Stomach (tissue), 9 donors: ENCODE data around the gene CSF1. TPM values are rescaled to one million over a fixed set of nuclear protein-coding genes. Genes with fewer than 3 reads are reported as not detected.
A peak's percentile ranks its signal among the peaks of the same experiment; 100 is the strongest.

Source experiments
- DNase-seq, 2 donors: peaks; one replicate each; pipeline versions ENCODE4 v3.0.0 to v3.0.0-alpha.2; 2013 to 2019
- H3K27ac ChIP-seq, 5 donors: fragments of 200-600 bp in 4 of 5; sonication (generic) in 4 of 5; one replicate each; pipeline ENCODE4 v1.5.1; 2013 to 2019; ENCODE audit warnings: mild to moderate bottlenecking in 1 of 5, moderate library complexity in 1 of 5
- H3K27me3 ChIP-seq, 3 donors: fragments of 200-600 bp; sonication (generic); one replicate each; pipeline ENCODE4 v1.5.1; 2017 to 2019; ENCODE audit warnings: mixed run types in 1 of 3
- H3K36me3 ChIP-seq, 4 donors: fragments of 200-600 bp; sonication (generic); 1 replicate in 3 of 4; 2 replicates in 1 of 4; pipeline ENCODE4 v1.5.1; 2016 to 2019
- H3K4me1 ChIP-seq, 4 donors: fragments of 200-600 bp; sonication (generic); one replicate each; pipeline ENCODE4 v1.5.1; 2016 to 2019
- H3K4me3 ChIP-seq, 4 donors: fragments of 200-600 bp; sonication (generic) in 3 of 4; one replicate each; pipeline ENCODE4 v1.5.1; 2016 to 2019; ENCODE audit warnings: mild to moderate bottlenecking in 1 of 4
- H3K9me3 ChIP-seq, 4 donors: fragments of 200-600 bp; sonication (generic); one replicate each; pipeline ENCODE4 v1.5.1; 2016 to 2019
- CTCF ChIP-seq, 7 experiments: fragments of 450-650 bp in 4 of 7; fragments of 200-600 bp in 3 of 7; sonication (generic) in 3 of 7; IDR thresholded peaks; one replicate each; pipeline ENCODE4 v1.5.1; 2016 to 2019; ENCODE audit warnings: antibody characterized with exemption in 7 of 7, control low read depth in 2 of 7, mild to moderate bottlenecking in 1 of 7
- EP300 ChIP-seq: sonication (generic); formaldehyde crosslinking; IDR thresholded peaks from one replicate; pipeline ENCODE4 v1.6.1; 2017; ENCODE audit warnings: antibody characterized with exemption
- POLR2A ChIP-seq, 4 donors: fragments of 450-650 bp; IDR thresholded peaks; one replicate each; pipeline ENCODE4 v1.6.1; 2016; ENCODE audit warnings: antibody characterized with exemption in 4 of 4, control low read depth in 2 of 4, mild to moderate bottlenecking in 1 of 4, moderate library complexity in 1 of 4
- POLR2AphosphoS5 ChIP-seq, 3 donors: sonication (generic); formaldehyde crosslinking; IDR thresholded peaks; one replicate each; pipeline ENCODE4 v1.6.1; 2016; ENCODE audit warnings: antibody characterized with exemption in 3 of 3
- WGBS, 5 donors: extraction: QIAGEN DNeasy Blood & Tissue Kit in 3 of 5; methylation state at CpG; one replicate each; pipeline versions ENCODE4 v1.1.5 to v1.1.7; 2013 to 2018; 5-methylcytosine and 5-hydroxymethylcytosine counted together
- intact Hi-C: fragments of 100-400 bp; cut with DNase I; formaldehyde crosslinking; loops from one replicate; pipeline ENCODE4 v1.15.1; 2023; ENCODE audit warnings: low total_unique reads
- polyA plus RNA-seq, 3 donors: library from polyadenylated mRNA; stranded (reverse); fragments of 200-250 nt; gene quantifications; one replicate each; pipeline ENCODE4 v1.2.3, GENCODE V29; 2013
- total RNA-seq, 5 donors: library from RNA; depleted of rRNA; stranded (reverse); fragments of >200 nt; gene quantifications; one replicate each; pipeline versions ENCODE4 v1.1.0 to v1.2.3, GENCODE V29; 2014 to 2016
- donor health status: healthy with polysubstance abuse.
- donor health status: Bipolar disorder and iron deficiency.
- donor health status: healthy.

CSF1 gene
- total and polyA plus RNA-seq, 8 donors: 6.6 to 82.3 (median 11.9) TPM

DNA sequence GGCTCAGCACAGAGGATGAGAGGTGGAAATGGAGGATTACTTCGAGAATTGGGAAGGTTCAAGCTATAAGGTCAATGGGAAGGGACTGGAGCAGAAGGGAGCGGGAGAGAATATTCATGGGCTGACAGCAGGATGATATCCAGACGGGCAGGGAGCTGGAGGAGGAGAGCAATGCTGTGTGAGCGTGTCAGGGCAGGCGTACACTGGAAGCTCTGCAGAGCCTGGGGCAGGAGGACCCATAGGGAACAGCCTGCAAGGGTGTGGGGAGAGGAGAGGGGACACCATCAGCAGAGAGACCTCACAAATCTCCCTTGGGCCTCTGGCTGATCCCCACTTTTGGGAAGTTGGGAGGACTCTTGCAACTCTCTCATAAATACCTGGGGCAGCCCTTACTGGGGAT is 13.7 kb downstream of the CSF1 start:
- peaks cover 77 to 98% (median 92%) of the 10 kb centered on the region in 4 donors for H3K36me3 ChIP-seq
- H3K4me3 ChIP-seq: no peak overlapping the region
- 76 to 91% (median 87%) methylated on average over 5 of the region's 5 CpGs for WGBS, 5 donors
- intact Hi-C loops: no loop called here
- peaks cover 28 to 62% (median 33%) of the 10 kb centered on the region in 4 donors for H3K4me1 ChIP-seq
- TF ChIP-seq EP300: no peak
- no peak for TF ChIP-seq POLR2AphosphoS5 (IDR thresholded peaks at IDR 0.05)
- no peak for TF ChIP-seq CTCF (IDR thresholded peaks at IDR 0.05)
- no peak for TF ChIP-seq POLR2A (IDR thresholded peaks at IDR 0.05)
- DNase-seq: no peak
- H3K27me3 ChIP-seq: no peaks in the 10 kb centered on the region
- H3K27ac ChIP-seq: peak overlapping the region in 3 of 5 donors; percentile 5 to 87 (median 81)
- no peaks in the 10 kb centered on the region for H3K9me3 ChIP-seq

- intact Hi-C loops: loop anchor here (5.0 kb wide), 1 partner anchor 57 kb away; the partner anchor contains the start of gene AHCYL1
- peak overlapping the region in 4 of 5 donors; percentile 66 to 87 (median 83) for H3K27ac ChIP-seq
These were observed 14.7 kb downstream of the CSF1 start for GRCh38 chr1:109925159-109925990.

GRCh38 chr1:109926662-109927300 is 16.1 kb downstream of the CSF1 start:
- peak in 1 of 2 donors; percentile 25 for DNase-seq
- H3K9me3 ChIP-seq: no peaks in the 10 kb centered on the region
- no peak overlapping the region for H3K4me3 ChIP-seq
- H3K4me1 ChIP-seq: peaks cover 48 to 86% (median 56%) of the 10 kb centered on the region in 4 donors
- intact Hi-C loops: loop anchor here (5.0 kb wide), 1 partner anchor 56 kb away; the partner anchor contains the start of gene AHCYL1
- no peak for TF ChIP-seq CTCF (IDR thresholded peaks at IDR 0.05)
- no peak for TF ChIP-seq POLR2AphosphoS5 (IDR thresholded peaks at IDR 0.05)
- no peak for TF ChIP-seq POLR2A (IDR thresholded peaks at IDR 0.05)
- TF ChIP-seq EP300: no peak
- 76 to 89% (median 87%) methylated on average over 2 of the region's 2 CpGs for WGBS, 5 donors
- peak overlapping the region; percentile 47 to 87 (median 81) for H3K27ac ChIP-seq
- H3K27me3 ChIP-seq: no peaks in the 10 kb centered on the region
- peaks cover 64 to 86% (median 77%) of the 10 kb centered on the region in 4 donors for H3K36me3 ChIP-seq

More at GRCh38 chr1:109925159-109925990, 14.7 kb downstream of the CSF1 start:
- TF ChIP-seq POLR2A (IDR thresholded peaks at IDR 0.05): no peak
- Histone ChIP-seq H3K27me3 (no peaks in the 10 kb centered on the region), H3K4me3 (no peak overlapping the region), H3K9me3 (no peaks in the 10 kb centered on the region), H3K4me1 (peaks cover 36 to 72% (median 43%) of the 10 kb centered on the region in 4 donors), H3K36me3 (peaks cover 76 to 98% (median 91%) of the 10 kb centered on the region in 4 donors)
- 85 to 93% (median 90%) methylated on average over 8 of the region's 8 CpGs for WGBS, 5 donors
- no peak for DNase-seq

GRCh38 chr1:109927356-109927755 is 16.7 kb downstream of the CSF1 start:
- Histone ChIP-seq H3K27ac (peak overlapping the region; percentile 47 to 87 (median 81)), H3K4me3 (no peak overlapping the region), H3K27me3 (no peaks in the 10 kb centered on the region), H3K36me3 (peaks cover 58 to 80% (median 71%) of the 10 kb centered on the region in 4 donors), H3K4me1 (peaks cover 48 to 88% (median 57%) of the 10 kb centered on the region in 4 donors), H3K9me3 (no peaks in the 10 kb centered on the region)
- WGBS, 5 donors: 75 to 93% (median 81%) methylated on average over 6 to 7 of the region's 7 CpGs
- TF ChIP-seq CTCF (IDR thresholded peaks at IDR 0.05): no peak
- no peak for TF ChIP-seq EP300
- no peak for TF ChIP-seq POLR2A (IDR thresholded peaks at IDR 0.05)
- no peak for TF ChIP-seq POLR2AphosphoS5 (IDR thresholded peaks at IDR 0.05)
- no peak for DNase-seq
- intact Hi-C loops: loop anchor here (5.0 kb wide), 1 partner anchor 55 kb away; the partner anchor contains the start of gene AHCYL1
